ENCODE measurements around the gene KIAA0232.

The KIAA0232 gene

GRCh38 chr4:6851962-6852361 is 69.4 kb downstream of the KIAA0232 start:
- DNase-seq = no peak

- DNase-seq = no peak
Observed at GRCh38 chr4:6852582-6852981, 70.1 kb downstream of the KIAA0232 start.

GRCh38 chr4:6854098-6854744 is 71.7 kb downstream of the KIAA0232 start:
- DNase-seq = no peak

- DNase-seq = no peak
Observed at GRCh38 chr4:6855692-6856297, 73.3 kb downstream of the KIAA0232 start.

GRCh38 chr4:6856391-6856790 is 73.9 kb downstream of the KIAA0232 start:
- no peak for DNase-seq

- no peak for DNase-seq
Observed at GRCh38 chr4:6857009-6857882, 74.7 kb downstream of the KIAA0232 start.

- DNase-seq = no peak
Observed at GRCh38 chr4:6858997-6859396, 76.5 kb downstream of the KIAA0232 start.

GRCh38 chr4:6859543-6859942 is 77.0 kb downstream of the KIAA0232 start:
- no peak for DNase-seq

GRCh38 chr4:6868386-6868785 is 85.9 kb downstream of the KIAA0232 start:
- no peak for DNase-seq

GRCh38 chr4:6869944-6870343 is 87.4 kb downstream of the KIAA0232 start:
- DNase-seq = no peak

- DNase-seq = no peak
Observed at GRCh38 chr4:6873291-6873690, 90.8 kb downstream of the KIAA0232 start.

- no peak for DNase-seq
Observed at GRCh38 chr4:6873792-6874461, 91.4 kb downstream of the KIAA0232 start.

- no peak for DNase-seq
Observed at GRCh38 chr4:6874981-6875380, 92.5 kb downstream of the KIAA0232 start.

- DNase-seq = no peak
Observed at GRCh38 chr4:6875431-6875831, 92.9 kb downstream of the KIAA0232 start.

GRCh38 chr4:6876440-6876839 is 93.9 kb downstream of the KIAA0232 start:
- no peak for DNase-seq

GRCh38 chr4:6877067-6877466 is 94.5 kb downstream of the KIAA0232 start:
- DNase-seq = no peak

- DNase-seq = no peak
Observed at GRCh38 chr4:6878451-6879059, 96.0 kb downstream of the KIAA0232 start.

- DNase-seq = no peak
Observed at GRCh38 chr4:6880691-6881090, 98.2 kb downstream of the KIAA0232 start.

- DNase-seq = no peak
Observed at GRCh38 chr4:6881908-6882307, 99.4 kb downstream of the KIAA0232 start.

GRCh38 chr4:6884341-6884870 is 101.9 kb downstream of the KIAA0232 start:
- DNase-seq = no peak

GRCh38 chr4:6885953-6886557 is 103.5 kb downstream of the KIAA0232 start:
- DNase-seq = no peak

GRCh38 chr4:6886886-6887285 is 104.4 kb downstream of the KIAA0232 start:
- DNase-seq = no peak
